ENCODE measurements around the gene IDH3A.

IDH3A gene

DNA sequence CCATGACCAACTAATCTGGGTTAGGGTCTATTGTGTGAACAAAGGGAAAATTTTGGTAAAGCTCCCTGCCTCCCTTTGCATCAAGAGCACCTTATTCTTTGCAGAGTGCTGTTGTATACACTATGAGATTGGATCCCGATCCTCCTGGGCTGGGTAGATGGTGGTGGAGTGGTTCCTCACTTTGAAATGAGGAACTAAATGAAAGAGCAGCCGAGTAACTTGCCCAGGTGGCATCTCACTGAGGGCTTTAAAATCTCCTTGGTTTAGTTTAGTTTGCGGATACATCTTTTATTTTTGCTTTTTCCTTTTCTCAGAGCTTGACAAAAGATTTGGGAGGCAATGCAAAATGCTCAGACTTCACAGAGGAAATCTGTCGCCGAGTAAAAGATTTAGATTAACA, 19.4 kb downstream of the IDH3A start:
- TF ChIP-seq, protein P1, sequence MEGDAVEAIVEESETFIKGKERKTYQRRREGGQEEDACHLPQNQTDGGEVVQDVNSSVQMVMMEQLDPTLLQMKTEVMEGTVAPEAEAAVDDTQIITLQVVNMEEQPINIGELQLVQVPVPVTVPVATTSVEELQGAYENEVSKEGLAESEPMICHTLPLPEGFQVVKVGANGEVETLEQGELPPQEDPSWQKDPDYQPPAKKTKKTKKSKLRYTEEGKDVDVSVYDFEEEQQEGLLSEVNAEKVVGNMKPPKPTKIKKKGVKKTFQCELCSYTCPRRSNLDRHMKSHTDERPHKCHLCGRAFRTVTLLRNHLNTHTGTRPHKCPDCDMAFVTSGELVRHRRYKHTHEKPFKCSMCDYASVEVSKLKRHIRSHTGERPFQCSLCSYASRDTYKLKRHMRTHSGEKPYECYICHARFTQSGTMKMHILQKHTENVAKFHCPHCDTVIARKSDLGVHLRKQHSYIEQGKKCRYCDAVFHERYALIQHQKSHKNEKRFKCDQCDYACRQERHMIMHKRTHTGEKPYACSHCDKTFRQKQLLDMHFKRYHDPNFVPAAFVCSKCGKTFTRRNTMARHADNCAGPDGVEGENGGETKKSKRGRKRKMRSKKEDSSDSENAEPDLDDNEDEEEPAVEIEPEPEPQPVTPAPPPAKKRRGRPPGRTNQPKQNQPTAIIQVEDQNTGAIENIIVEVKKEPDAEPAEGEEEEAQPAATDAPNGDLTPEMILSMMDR (IDR thresholded peaks at IDR 0.05; ENCODE audit: low read depth, low read length): no peak
- no peak overlapping the region for H3K4me3 ChIP-seq (ENCODE audit: low read depth, low read length)

DNA sequence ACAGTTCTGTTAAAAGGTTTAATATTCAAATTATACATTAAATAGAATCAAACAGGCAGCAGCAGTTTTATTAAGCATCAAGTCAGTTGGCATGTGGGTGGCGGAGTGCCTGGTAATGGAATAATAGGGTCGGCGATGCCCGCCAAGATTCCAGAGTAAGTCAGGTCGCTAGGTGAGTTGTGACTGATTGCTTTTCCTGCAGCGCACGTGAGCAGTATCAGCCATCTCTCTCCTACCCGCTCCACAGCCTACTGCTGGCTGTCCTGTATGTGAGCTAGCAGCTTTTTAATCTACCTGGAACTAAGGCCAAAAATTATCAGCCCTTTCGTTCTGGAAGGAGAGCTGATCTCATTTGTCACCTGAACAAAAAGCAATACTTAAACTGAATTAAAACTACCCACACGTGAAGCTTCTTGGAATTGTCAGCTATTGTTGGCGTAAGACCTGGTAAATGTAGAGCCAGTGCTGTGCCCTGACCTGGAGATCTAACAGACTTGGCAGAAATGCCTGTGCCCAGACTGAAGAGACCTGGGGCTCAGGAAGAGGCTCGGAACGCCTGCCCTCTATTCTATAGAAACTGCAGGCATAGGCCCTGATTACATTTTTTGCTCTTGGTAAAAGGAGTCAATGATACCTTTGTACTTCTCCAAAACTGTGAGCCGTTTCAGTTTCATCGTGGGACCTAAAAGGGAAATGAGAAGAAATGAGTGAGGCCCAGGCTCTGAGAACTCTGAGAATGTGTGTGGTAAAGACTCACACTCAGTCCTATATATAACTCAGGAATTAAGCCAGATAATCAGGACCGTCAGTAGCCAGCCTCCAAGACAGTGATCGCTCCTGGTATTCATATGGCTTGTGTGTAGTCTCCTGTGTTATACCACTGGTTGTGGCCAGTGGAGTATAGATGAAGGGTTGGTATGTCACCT, 21.9 kb downstream of the IDH3A start:
- no peak overlapping the region for H3K4me3 ChIP-seq (ENCODE audit: low read depth, low read length)
- TF ChIP-seq, protein P1 (IDR thresholded peaks at IDR 0.05; ENCODE audit: low read depth, low read length): no peak

DNA sequence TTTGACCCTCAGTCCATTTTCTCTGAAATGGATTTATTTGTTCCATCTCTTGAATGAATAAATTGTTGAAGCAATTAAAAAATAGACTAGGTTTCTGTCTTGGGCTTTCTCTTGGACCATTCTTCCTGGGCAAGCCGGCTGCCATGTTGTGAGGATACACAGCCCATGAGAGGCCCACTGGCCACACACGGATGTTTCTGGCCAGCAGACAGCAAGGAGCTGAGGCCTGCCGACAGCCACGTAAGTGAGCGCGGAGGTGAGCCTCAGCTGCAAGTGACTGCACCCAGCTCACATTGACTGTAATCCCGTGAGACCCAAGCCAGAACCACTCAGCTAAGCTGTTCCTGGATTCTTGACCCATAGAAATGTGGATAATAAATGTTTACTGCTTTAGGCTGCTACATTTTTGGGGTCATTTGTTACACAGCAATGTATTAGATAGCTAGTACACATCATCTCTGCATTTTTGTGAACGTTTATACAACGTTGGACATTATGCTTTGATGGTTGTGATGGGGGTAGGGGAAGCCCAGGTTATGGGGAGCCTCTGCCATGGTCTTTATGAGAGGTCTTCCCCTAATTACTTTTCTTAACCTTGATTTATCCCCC, 22.8 kb downstream of the IDH3A start:
- TF ChIP-seq, protein P1 (IDR thresholded peaks at IDR 0.05; ENCODE audit: low read depth, low read length): no peak

DNA sequence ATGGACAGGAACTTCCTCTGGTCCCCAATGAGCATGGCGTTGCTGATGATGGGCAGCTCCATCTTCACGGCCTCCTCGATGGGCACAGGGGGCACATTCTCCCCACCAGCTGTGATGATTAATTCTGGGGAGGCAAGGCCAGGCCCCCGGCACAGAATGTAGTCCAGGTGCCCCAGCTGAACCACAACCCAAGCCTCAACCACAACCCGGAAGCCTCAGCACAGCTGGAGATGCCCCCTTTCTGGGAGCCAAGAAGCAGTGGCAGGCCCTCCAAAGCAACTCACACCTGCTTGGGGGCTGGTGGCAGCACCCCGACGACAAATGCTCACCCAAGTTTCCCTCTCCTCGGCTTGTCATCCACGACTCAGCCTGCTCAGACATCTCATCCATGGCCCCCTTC, 25.2 kb downstream of the IDH3A start:
- TF ChIP-seq, protein P1 (IDR thresholded peaks at IDR 0.05; ENCODE audit: low read depth, low read length): no peak
- H3K4me3 ChIP-seq (ENCODE audit: low read depth, low read length): no peak overlapping the region

More for the DNA sequence above, 22.8 kb downstream of the IDH3A start:
- H3K4me3 ChIP-seq (ENCODE audit: low read depth, low read length): no peak overlapping the region

DNA sequence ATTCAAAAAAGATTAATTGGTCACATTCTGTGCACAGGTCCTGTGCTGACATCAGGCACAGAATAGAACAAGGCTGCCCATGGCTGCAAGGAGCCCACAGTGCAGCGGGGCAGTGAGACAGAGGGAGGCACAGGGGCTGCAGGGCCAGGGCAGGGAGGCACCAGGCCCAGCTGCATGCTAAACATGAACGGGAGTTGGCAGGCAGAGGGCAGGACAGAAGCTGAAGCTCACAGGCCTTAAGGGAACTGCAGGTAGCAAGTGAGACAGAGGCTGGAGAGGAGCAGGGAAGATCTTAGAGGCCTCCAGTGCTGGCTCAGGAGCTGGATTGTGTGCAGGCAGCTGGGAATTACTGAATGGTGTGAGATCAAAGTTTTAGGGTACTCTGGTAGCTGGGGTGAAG, 26.2 kb downstream of the IDH3A start:
- TF ChIP-seq, protein P1 (IDR thresholded peaks at IDR 0.05; ENCODE audit: low read depth, low read length): no peak
- H3K4me3 ChIP-seq (ENCODE audit: low read depth, low read length): no peak overlapping the region

DNA sequence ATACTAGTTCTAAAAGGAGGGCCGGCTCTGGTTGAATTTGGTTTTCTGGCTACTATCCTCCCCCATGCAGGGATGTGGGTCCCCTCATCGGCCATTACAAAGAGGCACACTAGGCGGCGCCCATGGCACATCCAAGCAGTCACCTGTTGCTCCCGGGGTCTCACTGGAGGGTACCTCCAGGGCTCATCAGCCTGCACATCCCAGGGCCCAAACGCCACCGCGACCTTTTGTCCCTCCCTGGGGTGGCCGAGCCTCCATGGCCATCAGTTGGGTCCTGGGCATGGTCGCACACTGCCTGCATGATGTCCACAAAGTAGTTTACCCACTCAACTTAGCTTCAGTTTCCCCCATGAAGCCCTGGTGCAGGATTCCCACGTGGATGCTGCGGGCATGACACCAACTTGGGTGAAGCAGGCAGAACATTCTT, 28.3 kb downstream of the IDH3A start:
- H3K4me3 ChIP-seq (ENCODE audit: low read depth, low read length): no peak overlapping the region
- TF ChIP-seq, protein P1 (IDR thresholded peaks at IDR 0.05; ENCODE audit: low read depth, low read length): peak; percentile 76

DNA sequence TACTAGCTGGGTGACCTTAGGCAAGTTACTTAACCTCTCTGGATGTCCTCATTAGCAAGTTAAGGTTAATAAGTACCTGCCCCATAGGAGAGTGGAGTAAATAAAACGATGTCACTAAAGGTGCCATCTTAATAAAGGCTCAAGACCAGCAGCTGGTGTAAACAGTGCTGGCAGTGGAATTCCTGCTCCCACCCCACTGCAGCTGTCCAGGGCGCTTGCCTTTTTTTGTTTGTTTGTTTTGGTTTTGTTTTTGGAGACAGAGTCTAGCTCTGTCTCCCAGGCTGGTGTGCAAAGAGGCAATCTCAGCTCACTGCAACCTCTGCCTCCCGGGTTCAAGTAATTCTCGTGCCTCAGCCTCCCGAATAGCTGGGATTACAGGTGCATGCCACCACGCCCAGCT, 28.9 kb downstream of the IDH3A start:
- H3K4me3 ChIP-seq (ENCODE audit: low read depth, low read length): no peak overlapping the region
- TF ChIP-seq, protein P1 (IDR thresholded peaks at IDR 0.05; ENCODE audit: low read depth, low read length): no peak

Measured in WI38 (cell line).